K562 (cell line): ENCODE measurements around the gene ZSWIM2. TPM values are rescaled to one million over a fixed set of nuclear protein-coding genes. Genes with fewer than 3 reads are reported as not detected.

ENCODE experiments used
- ATAC-seq: fragments of 200-7000 bp; cut with Tn5 transposase; 3 replicates; pipeline ENCODE4 v1.9.1; 2020; ENCODE audit warnings: moderate library complexity
- BruUV-seq: library from RNA; stranded (reverse); fragments of 400-500 nt; replicated peaks from 2 replicates; lab custom pipeline; 2021; lab: Mats Ljungman, UMichigan
- CTCF ChIA-PET: fragments of 300-600 bp; formaldehyde crosslinking; extraction: SDS; loops from one replicate; lab custom pipeline; 2021; ENCODE audit warnings: low intra/inter-chr PET ratio; lab: Yijun Ruan, JAX
- POLR2A ChIA-PET: fragments of 300-600, 350-650 bp; sonication (Branson Sonifier 250); formaldehyde crosslinking; extraction: SDS; loops from one replicate; lab custom pipeline; 2021; ENCODE audit warnings: antibody characterized with exemption, inconsistent platforms; lab: Yijun Ruan, JAX
- DNase-seq, 4 experiments: peaks; one replicate each; pipeline versions ENCODE4 v3.0.0 to v3.0.0-alpha.2; 2011 to 2018; ENCODE audit warnings: low spot score in 3 of 4, mixed read lengths in 3 of 4; ENCODE audit errors: extremely low read depth in 1 of 4
- FAIRE-seq: peaks from 2 replicates; lab custom pipeline; 2011; peaks lifted over from hg19 to GRCh38; lab: Jason Lieb, UNC
- H2AFZ ChIP-seq: 2 replicates; pipeline ENCODE4 v1.6.0; 2011; ENCODE audit warnings: low read depth, low read length, control low read depth, inconsistent platforms
- H3K27ac ChIP-seq: fragments of 200-600 bp; 3 replicates; pipeline ENCODE4 v1.8.0; 2011; ENCODE audit warnings: low read depth, mild to moderate bottlenecking, control low read depth, inconsistent platforms, low read length, moderate library complexity, mixed read lengths; ENCODE audit errors: extremely low read depth
- H3K27me3 ChIP-seq, 2 experiments: fragments of 300-600 bp in 1 of 2; 2 replicates in 1 of 2; 3 replicates in 1 of 2; pipeline versions ENCODE4 v1.6.0 to v1.8.0; 2011; ENCODE audit warnings: inconsistent platforms in 2 of 2, low read length in 2 of 2, mild to moderate bottlenecking in 1 of 2, mixed read lengths in 1 of 2, moderate library complexity in 1 of 2; ENCODE audit not compliant: control insufficient read depth in 2 of 2, insufficient read depth in 2 of 2
- H3K36me3 ChIP-seq: fragments of 300-600 bp; 3 replicates; pipeline ENCODE4 v1.8.0; 2011; ENCODE audit warnings: mild to moderate bottlenecking, low read length, inconsistent platforms; ENCODE audit not compliant: control insufficient read depth, insufficient read depth
- H3K4me1 ChIP-seq, 2 experiments: fragments of 200-600 bp in 1 of 2; replicated peaks in 1 of 2; 2 replicates in 1 of 2; 3 replicates in 1 of 2; pipeline versions ENCODE4 v1.5.1 to v1.8.0; 2011; ENCODE audit warnings: inconsistent platforms in 2 of 2, low read length in 2 of 2, mild to moderate bottlenecking in 1 of 2, mixed read lengths in 1 of 2, moderate library complexity in 1 of 2; ENCODE audit not compliant: control insufficient read depth in 2 of 2, insufficient read depth in 2 of 2
- H3K4me2 ChIP-seq: 2 replicates; pipeline ENCODE4 v1.6.1; 2011; ENCODE audit warnings: low read length, control low read depth, inconsistent platforms, mixed read lengths; ENCODE audit not compliant: insufficient read depth
- H3K4me3 ChIP-seq: fragments of 200-600 bp; sonication (generic), shearing (Covaris generic); 2 replicates; pipeline ENCODE4 v1.5.1; 2016; ENCODE audit warnings: control low read depth, inconsistent platforms
- H3K79me2 ChIP-seq: fragments of 200-600 bp; 3 replicates; pipeline ENCODE4 v1.8.0; 2011; ENCODE audit warnings: low read length, inconsistent platforms; ENCODE audit not compliant: control insufficient read depth, insufficient read depth
- H3K9ac ChIP-seq, 2 experiments: 2 replicates each; pipeline versions ENCODE4 v1.6.0 to v1.6.1; 2011; ENCODE audit warnings: low read depth in 2 of 2, low read length in 2 of 2, control low read depth in 1 of 2, inconsistent platforms in 1 of 2, mild to moderate bottlenecking in 1 of 2, mixed read lengths in 1 of 2; ENCODE audit not compliant: insufficient read depth in 1 of 2
- H3K9me1 ChIP-seq: one replicate; pipeline ENCODE4 v1.6.0; 2011; ENCODE audit warnings: inconsistent platforms, mild to moderate bottlenecking, low read length, moderate library complexity; ENCODE audit not compliant: control insufficient read depth, insufficient read depth
- H3K9me3 ChIP-seq: replicated peaks from 2 replicates; pipeline ENCODE4 v1.5.1; 2011; ENCODE audit warnings: low read depth, low read length, inconsistent platforms; ENCODE audit not compliant: control insufficient read depth, insufficient read depth
- H4K20me1 ChIP-seq: replicated peaks from 2 replicates; pipeline ENCODE4 v1.6.1; 2011; ENCODE audit warnings: low read length, inconsistent platforms, mixed read lengths; ENCODE audit not compliant: control insufficient read depth, insufficient read depth
- ARHGAP35 ChIP-seq: fragments of 450-650 bp; IDR thresholded peaks from 2 replicates; pipeline ENCODE4 v1.6.1; 2018; ENCODE audit not compliant: partially characterized antibody
- ATF7 ChIP-seq: fragments of 450-650 bp; IDR thresholded peaks from 2 replicates; pipeline ENCODE4 v1.7.1; 2014; ENCODE audit warnings: mild to moderate bottlenecking, moderate library complexity
- BRF2 ChIP-seq: IDR thresholded peaks from 3 replicates; pipeline ENCODE4 v1.6.1; 2011; ENCODE audit warnings: borderline replicate concordance, mild to moderate bottlenecking; ENCODE audit not compliant: insufficient read length, insufficient read depth
- CCNT2 ChIP-seq: IDR thresholded peaks from 2 replicates; pipeline ENCODE4 v1.6.1; 2011; ENCODE audit warnings: borderline replicate concordance, low read depth, mild to moderate bottlenecking, moderate library complexity, mixed read lengths, low read length; ENCODE audit not compliant: insufficient read length; ENCODE audit errors: extremely low read depth
- FOS ChIP-seq: IDR thresholded peaks from 3 replicates; pipeline ENCODE4 v1.6.1; 2011; ENCODE audit not compliant: insufficient read length; ENCODE audit errors: extremely low read depth
- MEF2D ChIP-seq: conservative IDR thresholded peaks from 2 replicates; pipeline ENCODE4 v1.6.1; 2016; ENCODE audit warnings: low read depth, missing genetic modification characterization, missing compliant biosample characterization
- POLR2G ChIP-seq: fragments of 200-400 bp; formaldehyde crosslinking; IDR thresholded peaks from 2 replicates; pipeline ENCODE4 v1.6.1; 2017; ENCODE audit warnings: low read depth, mild to moderate bottlenecking, antibody characterized with exemption, low read length, moderate library complexity
- SRSF1 ChIP-seq: fragments of 200-400 bp; formaldehyde crosslinking; IDR thresholded peaks from 2 replicates; pipeline ENCODE4 v1.6.1; 2017; ENCODE audit warnings: mild to moderate bottlenecking, low read depth, low read length, moderate library complexity
- SRSF7 ChIP-seq: fragments of 200-400 bp; formaldehyde crosslinking; optimal IDR thresholded peaks from 2 replicates; pipeline ENCODE3; 2017; ENCODE audit warnings: mild to moderate bottlenecking, low read depth, low read length
- XRCC4 ChIP-seq: IDR thresholded peaks from one replicate; pipeline ENCODE4 v1.6.1; 2011; ENCODE audit not compliant: insufficient read depth, insufficient read length; ENCODE audit errors: extremely low read depth
- ZBTB8A ChIP-seq: fragments of 450-650 bp; IDR thresholded peaks from 2 replicates; pipeline ENCODE4 v1.6.1; 2018; ENCODE audit warnings: mild to moderate bottlenecking, moderate library complexity; ENCODE audit not compliant: partially characterized antibody
- ZC3H4 ChIP-seq: sonication (generic); formaldehyde crosslinking; IDR thresholded peaks from 2 replicates; pipeline ENCODE4 v1.9.0; 2021; ENCODE audit warnings: missing genetic modification reagents, borderline replicate concordance
- ZEB2 ChIP-seq: fragments of 450-650 bp; IDR thresholded peaks from 2 replicates; pipeline ENCODE4 v1.6.1; 2016
- ZNF212 ChIP-seq: fragments of 450-650 bp; formaldehyde crosslinking; IDR thresholded peaks from 2 replicates; pipeline ENCODE4 v1.4.0; 2020; ENCODE audit warnings: mild to moderate bottlenecking
- ZNF76 ChIP-seq: fragments of 250-450 bp; sonication (Bioruptor Pico); IDR thresholded peaks from 2 replicates; pipeline ENCODE4 v1.4.0; 2020; ENCODE audit warnings: mild to moderate bottlenecking, moderate library complexity, borderline replicate concordance
- WGBS: fragments of 100-300 bp; shearing (Covaris generic); methylation state at CpG from one replicate; pipeline ENCODE4 v1.1.6; 2016; ENCODE audit warnings: low coverage, mixed read lengths; ENCODE audit not compliant: insufficient coverage; ENCODE audit errors: missing lambda C conversion rate; 5-methylcytosine and 5-hydroxymethylcytosine counted together
- in situ Hi-C: fragments of 300-500 bp; cut with MboI; formaldehyde crosslinking; loops from 4 replicates; pipeline ENCODE4 v1.15.0; 2018; ENCODE audit warnings: inconsistent platforms, mixed read lengths
- intact Hi-C: fragments of 100-400 bp; cut with micrococcal nuclease; formaldehyde crosslinking; loops from 2 replicates; pipeline ENCODE4 v1.14.2; 2022
- polyA plus RNA-seq, 8 experiments: library from polyadenylated mRNA; depleted of rRNA in 4 of 8; stranded (reverse) in 5 of 8; unstranded in 3 of 8; fragments of >200 nt; fragmentation: Nextera tagmentation in 2 of 8; fragmentation: Illumina TruSeq in 1 of 8; extraction: Ambion mirVana in 2 of 8; extraction: Trizol in 1 of 8; gene quantifications; 2 replicates each; pipeline versions ENCODE4 v1.2.1 to v1.2.3, GENCODE V29; 2011 to 2014; ENCODE audit warnings: inconsistent platforms in 1 of 8, missing spikeins in 1 of 8
- total RNA-seq, 7 experiments: library from RNA; depleted of rRNA in 6 of 7; stranded (reverse); fragments of >200 nt in 6 of 7; fragmentation: Illumina TruSeq in 2 of 7; extraction: Trizol in 2 of 7; gene quantifications; 2 replicates each; pipeline versions ENCODE4 v1.2.1 to v1.2.3, GENCODE V29; 2011 to 2021; ENCODE audit warnings: low replicate concordance in 1 of 7
- TF ChIP-seq, protein P1 (sequence below): fragments of 250-450 bp; sonication (Bioruptor Pico); IDR thresholded peaks from 2 replicates; pipeline ENCODE4 v1.6.1; 2021; ENCODE audit warnings: mild to moderate bottlenecking
- TF ChIP-seq, protein P2 (sequence below): fragments of 250-450 bp; sonication (Bioruptor Pico); IDR thresholded peaks from 2 replicates; pipeline ENCODE4 v1.8.0; 2022; ENCODE audit warnings: moderate library complexity, mild to moderate bottlenecking, inconsistent platforms

The ZSWIM2 gene
- total and polyA plus RNA-seq, 9 of the 15 experiments (the other 6 are each of a cell fraction or from before 2014, with no cell fraction given): not detected

GRCh38 chr2:186822323-186822722 lies 26.6 kb downstream of the ZSWIM2 start:
- ATAC-seq (no peak), FAIRE-seq (no peak), DNase-seq (no peak)
- Histone ChIP-seq H4K20me1 (no peaks in the 10 kb centered on the region), H3K9me1 (no peaks in the 10 kb centered on the region), H3K9me3 (no peaks in the 10 kb centered on the region), H3K27me3 (no peaks in the 10 kb centered on the region), H3K4me2 (no peak overlapping the region), H3K4me3 (no peak overlapping the region), H3K36me3 (no peaks in the 10 kb centered on the region), H3K4me1 (no peaks in the 10 kb centered on the region), H3K79me2 (no peaks in the 10 kb centered on the region), H2AFZ (no peak overlapping the region), H3K9ac (no peak overlapping the region), H3K27ac (no peak overlapping the region)
- no peak for TF ChIP-seq ZC3H4 (CRISPR knock-in tag)
- TF ChIP-seq ZNF76 (CRISPR knock-in tag): no peak
- TF ChIP-seq SRSF1: no peak
- TF ChIP-seq ATF7: no peak
- no peak for TF ChIP-seq CCNT2
- TF ChIP-seq MEF2D: no peak
- TF ChIP-seq ARHGAP35: no peak
- no peak for TF ChIP-seq ZNF212 (CRISPR knock-in tag)
- no peak for TF ChIP-seq POLR2G
- TF ChIP-seq FOS: no peak
- no peak for TF ChIP-seq SRSF7
- no peak for TF ChIP-seq ZEB2
- no peak for TF ChIP-seq XRCC4
- no peak for TF ChIP-seq BRF2
- TF ChIP-seq, protein P1, sequence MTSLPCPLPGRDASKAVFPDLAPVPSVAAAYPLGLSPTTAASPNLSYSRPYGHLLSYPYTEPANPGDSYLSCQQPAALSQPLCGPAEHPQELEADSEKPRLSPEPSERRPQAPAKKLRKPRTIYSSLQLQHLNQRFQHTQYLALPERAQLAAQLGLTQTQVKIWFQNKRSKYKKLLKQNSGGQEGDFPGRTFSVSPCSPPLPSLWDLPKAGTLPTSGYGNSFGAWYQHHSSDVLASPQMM: no peak
- no peak for TF ChIP-seq ZBTB8A
- TF ChIP-seq, protein P2, sequence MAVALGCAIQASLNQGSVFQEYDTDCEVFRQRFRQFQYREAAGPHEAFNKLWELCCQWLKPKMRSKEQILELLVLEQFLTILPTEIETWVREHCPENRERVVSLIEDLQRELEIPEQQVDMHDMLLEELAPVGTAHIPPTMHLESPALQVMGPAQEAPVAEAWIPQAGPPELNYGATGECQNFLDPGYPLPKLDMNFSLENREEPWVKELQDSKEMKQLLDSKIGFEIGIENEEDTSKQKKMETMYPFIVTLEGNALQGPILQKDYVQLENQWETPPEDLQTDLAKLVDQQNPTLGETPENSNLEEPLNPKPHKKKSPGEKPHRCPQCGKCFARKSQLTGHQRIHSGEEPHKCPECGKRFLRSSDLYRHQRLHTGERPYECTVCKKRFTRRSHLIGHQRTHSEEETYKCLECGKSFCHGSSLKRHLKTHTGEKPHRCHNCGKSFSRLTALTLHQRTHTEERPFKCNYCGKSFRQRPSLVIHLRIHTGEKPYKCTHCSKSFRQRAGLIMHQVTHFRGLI (CRISPR knock-in tag): no peak
- no TSS peak for BruUV-seq
- POLR2A ChIA-PET: no interaction called here
- in situ Hi-C loops (no loop called here), intact Hi-C loops (no loop called here)
- 3% methylated on average over 2 of the region's 2 CpGs for WGBS
- CTCF ChIA-PET: no interaction called here
